GM08714 (cell line): ENCODE results near the gene ANKRD9.
"Not testable (repeated sequence)": the region's sequence is repeated elsewhere in the genome, so short reads cannot be mapped to it uniquely, and the experiment has no call there.

Source experiments
- H3K4me3 ChIP-seq: fragments of 200-500 bp; sonication (Bioruptor generic); 2 replicates; pipeline ENCODE4 v1.5.1; 2014; ENCODE audit warnings: mild to moderate bottlenecking, low read length, inconsistent platforms
- ZNF274 ChIP-seq: IDR thresholded peaks from 2 replicates; pipeline ENCODE4 v1.6.1; 2012; ENCODE audit warnings: mild to moderate bottlenecking, low read depth, low read length

The ANKRD9 gene

GRCh38 chr14:102509746-102510615 is at the start of gene ANKRD9:
Gene ANKRD9, minus strand, starts transcription at chr14:102509776. Its CDS starts 1,887 bp downstream, at chr14:102507889.
- no peak for TF ChIP-seq ZNF274
- H3K4me3 ChIP-seq, result peak within 1 kb of the TSS; percentile 68

- no peak for TF ChIP-seq ZNF274
- no peak overlapping the region for H3K4me3 ChIP-seq
These were observed 49.0 kb upstream of the ANKRD9 start for GRCh38 chr14:102558556-102558955.

- TF ChIP-seq ZNF274, result no peak
- no peak overlapping the region for H3K4me3 ChIP-seq
These were observed 48.1 kb upstream of the ANKRD9 start for GRCh38 chr14:102557434-102558226.

GRCh38 chr14:102556098-102556677 is 46.6 kb upstream of the ANKRD9 start:
- TF ChIP-seq ZNF274, result no peak
- H3K4me3 ChIP-seq, result no peak overlapping the region; the same call in 1 of the 2 replicates

DNA sequence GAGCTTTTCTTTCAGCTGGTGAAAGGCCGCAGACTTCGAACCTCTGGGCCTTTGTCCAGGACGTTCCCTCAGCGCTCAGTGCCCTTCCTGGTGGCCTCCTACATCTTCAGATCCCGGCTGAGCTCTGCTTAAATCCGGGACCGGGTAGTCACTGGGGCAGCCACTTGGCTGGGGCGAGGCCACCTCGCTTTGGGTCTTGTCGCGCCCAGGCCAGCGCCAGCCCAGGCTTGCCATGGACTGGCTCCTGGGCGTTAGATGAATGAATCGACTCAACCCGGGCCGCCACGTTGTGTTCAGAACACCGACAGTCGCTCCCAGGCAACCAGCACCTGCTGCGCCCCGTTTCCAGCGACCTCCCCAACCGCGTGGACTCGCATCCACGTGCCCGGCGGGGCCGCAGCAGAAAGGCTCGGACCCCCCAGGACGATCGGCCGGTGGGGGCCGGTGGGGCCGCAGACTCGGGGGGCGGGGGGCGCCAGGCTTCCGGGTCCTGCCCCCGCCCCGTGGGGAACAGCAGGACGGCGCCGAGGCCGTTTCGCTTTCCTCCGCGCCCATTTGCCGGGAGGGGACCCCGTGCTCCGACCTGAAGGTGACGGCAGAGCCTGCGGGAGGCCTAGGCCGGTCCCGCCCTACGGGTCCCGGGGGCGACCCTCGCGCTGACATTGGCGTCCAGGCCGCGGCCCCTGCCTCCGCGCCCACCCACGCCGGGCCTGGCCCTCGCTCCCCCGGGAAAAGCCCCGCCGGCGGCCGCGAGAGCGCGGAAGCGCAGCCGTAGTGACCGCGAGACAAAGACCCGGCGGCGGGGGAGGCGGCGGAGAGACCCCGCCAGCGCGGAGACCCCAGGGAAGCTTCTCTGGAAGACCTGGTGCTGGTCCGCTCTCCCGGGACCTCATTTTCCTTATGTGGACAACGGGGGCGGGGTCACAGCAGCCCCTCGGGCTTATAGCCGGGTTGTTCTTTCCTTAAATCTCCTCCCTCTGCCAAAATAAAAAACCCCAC is 45.5 kb upstream of the ANKRD9 start:
- peak overlapping the region; percentile 60; the same call in 1 of the 2 replicates for H3K4me3 ChIP-seq
- TF ChIP-seq ZNF274, result no peak

DNA sequence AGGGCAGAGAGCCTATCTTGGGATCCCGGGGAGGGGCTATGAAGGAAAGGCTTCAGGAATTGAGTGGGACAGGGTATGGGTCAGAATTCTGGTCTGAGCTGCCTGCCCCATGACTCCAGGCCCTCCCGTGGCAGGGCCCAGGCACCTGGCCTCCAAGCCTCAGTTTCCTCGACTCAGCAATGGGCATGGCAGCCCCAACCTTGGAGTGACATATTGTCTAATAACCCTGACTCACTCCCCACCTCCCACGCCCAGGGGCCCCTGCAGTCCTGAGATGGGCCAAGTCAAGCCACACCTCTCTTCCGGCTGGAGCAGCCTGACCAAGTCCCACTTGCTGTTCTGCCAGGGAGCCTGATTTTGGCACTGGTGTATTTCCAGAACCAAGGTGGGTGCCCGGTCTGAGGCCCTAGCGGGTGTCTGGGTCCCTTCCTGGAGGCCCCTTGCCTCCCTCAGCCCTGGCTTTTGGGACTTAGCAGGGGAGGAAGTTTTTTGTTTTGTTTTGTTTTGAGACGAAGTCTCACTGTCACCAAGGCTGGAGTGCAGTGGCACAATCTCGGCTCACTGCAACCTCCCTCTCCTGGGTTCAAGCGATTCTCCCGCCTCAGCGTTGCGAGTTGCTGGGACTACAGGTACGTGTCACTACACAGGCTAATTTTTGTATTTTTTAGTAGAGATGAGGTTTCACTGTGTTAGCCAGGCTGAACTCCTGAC is 42.6 kb upstream of the ANKRD9 start:
- TF ChIP-seq ZNF274, result no peak
- no peak overlapping the region for H3K4me3 ChIP-seq

GRCh38 chr14:102550927-102551401 is 41.4 kb upstream of the ANKRD9 start:
- not testable (repeated sequence) for H3K4me3 ChIP-seq

DNA sequence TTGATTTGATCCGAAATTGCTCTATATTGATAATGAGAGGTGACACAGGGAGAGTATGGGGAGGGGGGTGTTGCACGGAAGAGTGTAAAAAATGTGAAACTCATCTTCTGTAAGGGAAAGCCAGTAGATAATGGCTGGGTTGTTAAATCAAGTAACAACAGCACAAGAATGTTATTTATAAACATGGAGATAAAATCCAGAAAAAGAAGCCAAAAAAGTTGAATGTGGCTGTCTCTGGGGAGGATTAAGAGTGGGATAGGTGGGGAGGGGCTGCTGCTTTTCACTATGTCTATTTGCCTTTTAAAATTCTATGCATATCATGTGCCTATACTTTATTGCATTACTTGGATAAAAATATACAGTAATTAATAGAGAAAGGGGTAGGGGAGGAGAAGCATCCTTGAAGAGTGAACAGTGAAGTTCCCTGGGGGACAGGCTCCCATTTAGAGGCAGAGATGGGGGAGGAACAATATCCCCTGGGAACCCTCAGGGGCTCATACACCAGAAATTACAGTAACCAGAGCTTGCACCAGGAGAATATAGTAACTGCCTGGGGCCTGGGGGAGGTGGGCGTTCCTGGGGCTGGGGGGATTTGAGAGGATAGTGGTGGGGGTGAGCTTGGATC is 39.2 kb upstream of the ANKRD9 start:
- TF ChIP-seq ZNF274, result no peak
- H3K4me3 ChIP-seq, result no peak overlapping the region

- H3K4me3 ChIP-seq, result no peak overlapping the region
- no peak for TF ChIP-seq ZNF274
These were observed 36.1 kb upstream of the ANKRD9 start for GRCh38 chr14:102545461-102546265.

- H3K4me3 ChIP-seq, result no peak overlapping the region
- TF ChIP-seq ZNF274, result no peak
These were observed 35.3 kb upstream of the ANKRD9 start for GRCh38 chr14:102544747-102545460.
